H9 (cell line): Measurements from ENCODE around the gene CDK5RAP1. TPM values are rescaled to one million over a fixed set of nuclear protein-coding genes. Genes with fewer than 3 reads are reported as not detected.
A peak's percentile ranks its signal among the peaks of the same experiment; 100 is the strongest.

Source experiments
- DNase-seq: peaks from one replicate; pipeline ENCODE4 v3.0.0-alpha.2; 2017
- H2AFZ ChIP-seq: one replicate; pipeline ENCODE4 v1.6.1; 2013; ENCODE audit warnings: mild to moderate bottlenecking, low read length, control low read depth, moderate library complexity
- H2AK5ac ChIP-seq: 2 replicates; pipeline ENCODE4 v1.6.1; 2013; ENCODE audit warnings: low read length, control low read depth, mixed read lengths; ENCODE audit not compliant: insufficient read length
- H2BK120ac ChIP-seq: one replicate; pipeline ENCODE4 v1.6.1; 2013; ENCODE audit warnings: low read depth, mild to moderate bottlenecking, low read length, control low read depth, inconsistent platforms; ENCODE audit not compliant: poor library complexity, severe bottlenecking
- H2BK12ac ChIP-seq: 2 replicates; pipeline ENCODE4 v1.6.1; 2013; ENCODE audit warnings: low read length, control low read depth, mixed read lengths, low read depth; ENCODE audit not compliant: insufficient read length
- H2BK15ac ChIP-seq: 2 replicates; pipeline ENCODE4 v1.6.1; 2013; ENCODE audit warnings: low read depth, low read length, control low read depth
- H2BK20ac ChIP-seq: one replicate; pipeline ENCODE4 v1.6.1; 2013; ENCODE audit warnings: low read depth, mild to moderate bottlenecking, low read length, control low read depth, inconsistent platforms; ENCODE audit not compliant: poor library complexity, severe bottlenecking
- H2BK5ac ChIP-seq: 2 replicates; pipeline ENCODE4 v1.6.1; 2013; ENCODE audit warnings: low read length, control low read depth, mixed read lengths; ENCODE audit not compliant: insufficient read length
- H3K14ac ChIP-seq: 2 replicates; pipeline ENCODE4 v1.6.1; 2013; ENCODE audit warnings: low read length, control low read depth; ENCODE audit not compliant: insufficient read depth
- H3K18ac ChIP-seq: 2 replicates; pipeline ENCODE4 v1.6.1; 2013; ENCODE audit warnings: low read depth, mild to moderate bottlenecking, mixed read lengths, low read length, control low read depth; ENCODE audit not compliant: insufficient read length
- H3K23ac ChIP-seq: 2 replicates; pipeline ENCODE4 v1.6.1; 2013; ENCODE audit warnings: low read length, control low read depth, mixed read lengths, low read depth; ENCODE audit not compliant: insufficient read length
- H3K23me2 ChIP-seq: 2 replicates; pipeline ENCODE4 v1.6.1; 2013; ENCODE audit warnings: low read depth, mild to moderate bottlenecking, mixed read lengths, low read length, control low read depth; ENCODE audit not compliant: insufficient read length, poor library complexity, severe bottlenecking
- H3K27ac ChIP-seq: 2 replicates; pipeline ENCODE4 v1.5.1; 2013; ENCODE audit warnings: low read length, control low read depth, mixed read lengths, low read depth; ENCODE audit not compliant: insufficient read length
- H3K27me3 ChIP-seq: 2 replicates; pipeline ENCODE4 v1.6.1; 2013; ENCODE audit warnings: low read length, control low read depth, inconsistent platforms; ENCODE audit not compliant: insufficient read depth
- H3K4ac ChIP-seq: 2 replicates; pipeline ENCODE4 v1.6.1; 2013; ENCODE audit warnings: low read depth, mild to moderate bottlenecking, control low read depth, inconsistent platforms, low read length, moderate library complexity
- H3K4me1 ChIP-seq: 2 replicates; pipeline ENCODE4 v1.6.1; 2013; ENCODE audit warnings: low read length, control low read depth, inconsistent platforms; ENCODE audit not compliant: insufficient read depth
- H3K4me2 ChIP-seq: 2 replicates; pipeline ENCODE4 v1.6.1; 2013; ENCODE audit warnings: low read length, control low read depth, mixed read lengths; ENCODE audit not compliant: insufficient read length, insufficient read depth
- H3K56ac ChIP-seq: 2 replicates; pipeline ENCODE4 v1.6.1; 2013; ENCODE audit warnings: low read depth, mild to moderate bottlenecking, mixed read lengths, low read length, control low read depth; ENCODE audit not compliant: insufficient read length
- H3K79me1 ChIP-seq: 2 replicates; pipeline ENCODE4 v1.6.1; 2013; ENCODE audit warnings: low read depth, mild to moderate bottlenecking, moderate library complexity, low read length, control low read depth, inconsistent platforms; ENCODE audit not compliant: insufficient read depth, poor library complexity, severe bottlenecking
- H3K79me2 ChIP-seq: 2 replicates; pipeline ENCODE4 v1.6.1; 2013; ENCODE audit warnings: low read length, control low read depth, inconsistent platforms; ENCODE audit not compliant: insufficient read depth
- H3K9ac ChIP-seq: 2 replicates; pipeline ENCODE4 v1.6.1; 2013; ENCODE audit warnings: low read length, control low read depth, mixed read lengths; ENCODE audit not compliant: insufficient read length; ENCODE audit errors: extremely low read depth
- H3K9me3 ChIP-seq: one replicate; pipeline ENCODE4 v1.6.1; 2013; ENCODE audit warnings: low read depth, low read length, inconsistent platforms; ENCODE audit not compliant: control insufficient read depth
- H3T11ph ChIP-seq: one replicate; pipeline ENCODE4 v1.6.1; 2013; ENCODE audit warnings: mild to moderate bottlenecking, low read length, control low read depth, inconsistent platforms
- H4K20me1 ChIP-seq: one replicate; pipeline ENCODE4 v1.6.1; 2013; ENCODE audit not compliant: control insufficient read depth, insufficient read length, insufficient read depth
- H4K5ac ChIP-seq: 2 replicates; pipeline ENCODE4 v1.6.1; 2013; ENCODE audit warnings: low read depth, mild to moderate bottlenecking, mixed read lengths, low read length, control low read depth; ENCODE audit not compliant: insufficient read length
- H4K8ac ChIP-seq: replicated peaks from 2 replicates; pipeline ENCODE4 v1.6.1; 2013; ENCODE audit warnings: low read length, control low read depth, mixed read lengths, low read depth; ENCODE audit not compliant: insufficient read length
- H4K91ac ChIP-seq: 2 replicates; pipeline ENCODE4 v1.6.1; 2013; ENCODE audit warnings: low read depth, mild to moderate bottlenecking, moderate library complexity, mixed read lengths, low read length, control low read depth; ENCODE audit not compliant: insufficient read length
- H3K27ac Mint-ChIP-seq, 3 experiments: 2 replicates in 2 of 3; 3 replicates in 1 of 3; pipeline ENCODE4 v1.8.0; 2020 to 2021; ENCODE audit warnings: mixed read lengths in 3 of 3, mild to moderate bottlenecking in 1 of 3, moderate library complexity in 1 of 3
- H3K27me3 Mint-ChIP-seq: 2 replicates; pipeline ENCODE4 v1.8.0; 2021; ENCODE audit warnings: low read depth, mild to moderate bottlenecking, moderate library complexity, mixed read lengths
- H3K36me3 Mint-ChIP-seq, 3 experiments: 2 replicates in 2 of 3; 3 replicates in 1 of 3; pipeline ENCODE4 v1.8.0; 2020 to 2021; ENCODE audit warnings: low read depth in 3 of 3, mixed read lengths in 3 of 3; ENCODE audit not compliant: insufficient read depth in 1 of 3
- H3K4me1 Mint-ChIP-seq, 2 experiments: 2 replicates each; pipeline ENCODE4 v1.8.0; 2020; ENCODE audit warnings: mixed read lengths in 2 of 2
- H3K4me3 Mint-ChIP-seq, 2 experiments: 2 replicates in 1 of 2; 3 replicates in 1 of 2; pipeline ENCODE4 v1.8.0; 2020 to 2021; ENCODE audit warnings: mild to moderate bottlenecking in 2 of 2, mixed read lengths in 2 of 2, moderate library complexity in 1 of 2
- H3K9me3 Mint-ChIP-seq, 2 experiments: 2 replicates in 1 of 2; 3 replicates in 1 of 2; pipeline ENCODE4 v1.8.0; 2020; ENCODE audit warnings: mild to moderate bottlenecking in 2 of 2, mixed read lengths in 2 of 2, moderate library complexity in 1 of 2
- WGBS: extraction: QIAGEN DNeasy Blood & Tissue Kit; methylation state at CpG from one replicate; pipeline ENCODE4 v1.1.7; 2013; ENCODE audit warnings: missing lambda C conversion rate, low lambda C conversion rate, mixed read lengths; ENCODE audit not compliant: insufficient read length; ENCODE audit errors: extremely low coverage; 5-methylcytosine and 5-hydroxymethylcytosine counted together
- total RNA-seq: library from RNA; stranded (reverse); gene quantifications from 2 replicates; pipeline ENCODE4 v1.2.1, GENCODE V29; 2021
- TF ChIP-seq, protein P1 (sequence below): fragments of 200-600 bp; sonication (generic); conservative IDR thresholded peaks from 3 replicates; pipeline ENCODE4 v1.8.0; 2021; ENCODE audit warnings: antibody characterized with exemption, mild to moderate bottlenecking

CDK5RAP1 gene
- total RNA-seq, 1 experiment from 2014 or later, result 66.4 TPM

DNA sequence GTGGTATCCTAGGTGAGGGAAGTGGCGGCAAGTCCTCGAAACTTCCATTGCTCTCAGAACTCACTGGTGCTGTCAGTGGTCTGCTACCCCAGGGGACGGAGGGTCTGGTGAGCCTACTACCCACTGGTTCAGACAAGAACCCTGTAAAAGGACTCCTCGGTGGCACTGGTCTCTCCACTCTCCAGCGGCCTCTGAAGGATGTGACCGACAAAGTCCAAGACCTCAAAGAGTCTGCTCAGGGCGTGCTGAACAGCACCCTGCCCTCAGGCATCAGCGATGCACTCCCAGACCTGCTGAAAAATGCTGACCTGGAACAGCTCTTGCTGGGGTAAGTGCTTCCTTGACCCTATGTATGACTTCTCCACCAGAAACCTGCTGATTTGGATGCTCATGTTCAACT is 51.8 kb downstream of the CDK5RAP1 start:
- Histone ChIP-seq H2BK120ac (no peak overlapping the region), H3K9me3 (no peaks in the 10 kb centered on the region), H2BK12ac (no peak overlapping the region), H3K79me1 (no peaks in the 10 kb centered on the region), H2BK15ac (no peak overlapping the region), H3K27ac (no peak overlapping the region), H3T11ph (no peak overlapping the region), H3K4me1 (no peaks in the 10 kb centered on the region; the same call in 1 of the 2 replicates), H3K4me2 (no peak overlapping the region), H3K56ac (no peak overlapping the region), H3K23ac (no peak overlapping the region), H4K5ac (no peak overlapping the region), H2BK20ac (no peak overlapping the region), H4K91ac (no peak overlapping the region), H3K23me2 (no peaks in the 10 kb centered on the region), H3K4ac (no peak overlapping the region), H3K27me3 (no peaks in the 10 kb centered on the region), H4K20me1 (no peaks in the 10 kb centered on the region), H3K79me2 (no peaks in the 10 kb centered on the region), H4K8ac (no peak overlapping the region), H3K9ac (no peak overlapping the region), H2AK5ac (no peak overlapping the region), H2AFZ (no peak overlapping the region), H3K18ac (no peak overlapping the region), H2BK5ac (no peak overlapping the region), H3K14ac (no peak overlapping the region)
- Mint-ChIP-seq H3K36me3 (peaks cover 3 to 34% (median 13%) of the 10 kb centered on the region in 3 experiments; a peak in 5 of 7 replicates), H3K27ac (peak overlapping the region in 1 of 3 experiments; percentile 6; a peak in 2 of 7 replicates), H3K9me3 (no peaks in the 10 kb centered on the region), H3K4me3 (no peak overlapping the region), H3K4me1 (peaks cover 35 to 36% of the 10 kb centered on the region in 2 experiments), H3K27me3 (no peaks in the 10 kb centered on the region)
- no peak for DNase-seq
- TF ChIP-seq, protein P1, sequence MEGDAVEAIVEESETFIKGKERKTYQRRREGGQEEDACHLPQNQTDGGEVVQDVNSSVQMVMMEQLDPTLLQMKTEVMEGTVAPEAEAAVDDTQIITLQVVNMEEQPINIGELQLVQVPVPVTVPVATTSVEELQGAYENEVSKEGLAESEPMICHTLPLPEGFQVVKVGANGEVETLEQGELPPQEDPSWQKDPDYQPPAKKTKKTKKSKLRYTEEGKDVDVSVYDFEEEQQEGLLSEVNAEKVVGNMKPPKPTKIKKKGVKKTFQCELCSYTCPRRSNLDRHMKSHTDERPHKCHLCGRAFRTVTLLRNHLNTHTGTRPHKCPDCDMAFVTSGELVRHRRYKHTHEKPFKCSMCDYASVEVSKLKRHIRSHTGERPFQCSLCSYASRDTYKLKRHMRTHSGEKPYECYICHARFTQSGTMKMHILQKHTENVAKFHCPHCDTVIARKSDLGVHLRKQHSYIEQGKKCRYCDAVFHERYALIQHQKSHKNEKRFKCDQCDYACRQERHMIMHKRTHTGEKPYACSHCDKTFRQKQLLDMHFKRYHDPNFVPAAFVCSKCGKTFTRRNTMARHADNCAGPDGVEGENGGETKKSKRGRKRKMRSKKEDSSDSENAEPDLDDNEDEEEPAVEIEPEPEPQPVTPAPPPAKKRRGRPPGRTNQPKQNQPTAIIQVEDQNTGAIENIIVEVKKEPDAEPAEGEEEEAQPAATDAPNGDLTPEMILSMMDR, result no peak
- WGBS, result no CpG with 5 or more reads among the region's 8 CpGs
